Psoas muscle (tissue), 8 donors: ENCODE results near the gene CMSS1. TPM values are rescaled to one million over a fixed set of nuclear protein-coding genes. Genes with fewer than 3 reads are reported as not detected.
A peak's percentile ranks its signal among the peaks of the same experiment; 100 is the strongest.
"Not testable (repeated sequence)": the region's sequence is repeated elsewhere in the genome, so short reads cannot be mapped to it uniquely, and the experiment has no call there.

ENCODE experiments used
- ATAC-seq, 4 donors: fragments of 200-7000 bp; cut with Tn5 transposase; one replicate each; pipeline ENCODE4 v1.9.1; 2020; ENCODE audit warnings: moderate library complexity in 3 of 4, mild to moderate bottlenecking in 2 of 4
- DNase-seq, 2 donors: peaks; one replicate each; pipeline ENCODE4 v3.0.0-alpha.2; 2020
- H3K27ac ChIP-seq: fragments of 200-600 bp; one replicate; pipeline ENCODE4 v1.8.0; 2022
- H3K27me3 ChIP-seq, 3 donors: fragments of 200-600 bp in 1 of 3; one replicate each; pipeline versions ENCODE4 v1.6.1 to v1.8.0; 2013 to 2022; ENCODE audit warnings: low read length in 2 of 3, mild to moderate bottlenecking in 2 of 3, moderate library complexity in 1 of 3; ENCODE audit not compliant: insufficient read depth in 3 of 3
- H3K36me3 ChIP-seq, 2 donors: fragments of 200-600 bp in 1 of 2; one replicate each; pipeline versions ENCODE4 v1.6.1 to v1.8.0; 2013 to 2022; ENCODE audit warnings: low read depth in 1 of 2, mild to moderate bottlenecking in 1 of 2, moderate library complexity in 1 of 2; ENCODE audit not compliant: insufficient read depth in 1 of 2
- H3K4me1 ChIP-seq: fragments of 200-600 bp; one replicate; pipeline ENCODE4 v1.8.0; 2022
- H3K4me3 ChIP-seq: fragments of 200-600 bp; one replicate; pipeline ENCODE4 v1.8.0; 2022; ENCODE audit warnings: mild to moderate bottlenecking
- H3K9me3 ChIP-seq: fragments of 200-600 bp; one replicate; pipeline ENCODE4 v1.8.0; 2022
- CTCF ChIP-seq: fragments of 200-600 bp; IDR thresholded peaks from one replicate; pipeline ENCODE4 v1.8.0; 2022; ENCODE audit warnings: antibody characterized with exemption
- WGBS, 3 donors: extraction: QIAGEN DNeasy Blood & Tissue Kit; methylation state at CpG; one replicate each; pipeline versions ENCODE4 v1.1.6 to v1.1.7; 2013; 5-methylcytosine and 5-hydroxymethylcytosine counted together
- intact Hi-C, 2 donors: fragments of 100-400 bp; cut with DNase I; formaldehyde crosslinking; loops; one replicate each; pipeline versions ENCODE4 v1.11.0 to v1.14.2; 2022
- polyA plus RNA-seq, 3 donors: library from polyadenylated mRNA; stranded (reverse); fragments of 200-250 nt; gene quantifications; one replicate each; pipeline ENCODE4 v1.2.3, GENCODE V29; 2013
- total RNA-seq, 4 donors: library from RNA; stranded (reverse); fragmentation: NEBNext Ultra II Directional in 2 of 4; extraction: Animal tissue kit (Norgen Biotek cat#: 25700) in 2 of 4; gene quantifications; one replicate each; pipeline versions ENCODE4 v1.2.1 to v1.2.4, GENCODE V29; 2021 to 2023
- donor health status: healthy with polysubstance abuse.
- donor health status: DM: no; HTN: no; CAD: no; lungs with moderate emphysema.
- donor health status: Bipolar disorder and iron deficiency.
- donor health status: healthy.
- donor health status: DM: yes; HTN: yes; CAD: no.
- donor health status: DM: no; HTN: no; CAD: no.
- donor health status: DM: no; HTN: no; CAD: no.
- donor health status: DM: yes; HTN: yes; CAD: no.

CMSS1 gene
- total and polyA plus RNA-seq, 7 donors = 18.4 to 174 (median 58.8) TPM

- Histone ChIP-seq H3K4me1 (peaks cover 4% of the 10 kb centered on the region), H3K27ac (peak overlapping the region; percentile 43), H3K36me3 (peaks cover 0 to 7% of the 10 kb centered on the region in 2 donors), H3K9me3 (no peaks in the 10 kb centered on the region), H3K27me3 (no peaks in the 10 kb centered on the region), H3K4me3 (no peak overlapping the region)
- intact Hi-C loops = loop anchor here (5.0 to 10.0 kb wide), 2 partner anchors 419 to 496 kb away; partner anchors contain the start of gene NIT2 (in 1 of the 2)
- ATAC-seq (no peak), DNase-seq (no peak)
- TF ChIP-seq CTCF = no peak
These were observed 21.1 kb downstream of the CMSS1 start for GRCh38 chr3:99838755-99839154.

GRCh38 chr3:99839613-99840012, 22.0 kb downstream of the CMSS1 start:
- Histone ChIP-seq H3K9me3 (no peaks in the 10 kb centered on the region), H3K36me3 (peaks cover 0 to 7% of the 10 kb centered on the region in 2 donors), H3K27ac (peak overlapping the region; percentile 43), H3K27me3 (no peaks in the 10 kb centered on the region), H3K4me1 (peaks cover 11% of the 10 kb centered on the region), H3K4me3 (no peak overlapping the region)
- ATAC-seq = no peak
- intact Hi-C loops = loop anchor here (5.0 to 10.0 kb wide), 2 partner anchors 418 to 495 kb away; partner anchors contain the start of gene NIT2 (in 1 of the 2)
- TF ChIP-seq CTCF = no peak
- WGBS, 3 donors = 85 to 90% (median 88%) methylated on average over 1 of the region's 1 CpG
- no peak for DNase-seq

GRCh38 chr3:99841949-99842348, 24.3 kb downstream of the CMSS1 start:
- H3K4me1 ChIP-seq = peaks cover 23% of the 10 kb centered on the region
- intact Hi-C loops, H3K4me3 ChIP-seq, H3K9me3 ChIP-seq, H3K27me3 ChIP-seq, H3K36me3 ChIP-seq, H3K27ac ChIP-seq, DNase-seq, ATAC-seq: not testable (repeated sequence)
- WGBS, 3 donors = 89 to 99% (median 90%) methylated on average over 4 of the region's 4 CpGs

GRCh38 chr3:99842826-99843589, 25.3 kb downstream of the CMSS1 start:
- intact Hi-C loops = no loop called here
- peak; percentile 66 for TF ChIP-seq CTCF
- no peak overlapping the region for H3K4me3 ChIP-seq

GRCh38 chr3:99843590-99844258, 26.1 kb downstream of the CMSS1 start:
- intact Hi-C loops = no loop called here
- no peaks in the 10 kb centered on the region for H3K9me3 ChIP-seq
- TF ChIP-seq CTCF = no peak
- no peak overlapping the region for H3K4me3 ChIP-seq
- H3K4me1 ChIP-seq = peaks cover 33% of the 10 kb centered on the region
- H3K27ac ChIP-seq = peak overlapping the region; percentile 65
- 54 to 59% (median 56%) methylated on average over 10 of the region's 10 CpGs for whole genome bisulfite sequencing, 3 donors
- H3K27me3 ChIP-seq = no peaks in the 10 kb centered on the region
- no peak for DNase-seq
- H3K36me3 ChIP-seq = no peaks in the 10 kb centered on the region
- peak; percentile 29 to 41 (median 31) for ATAC-seq

More at GRCh38 chr3:99842826-99843589, 25.3 kb downstream of the CMSS1 start:
- no peak for DNase-seq
- Histone ChIP-seq H3K27ac (peak overlapping the region; percentile 65), H3K27me3 (no peaks in the 10 kb centered on the region), H3K4me1 (peaks cover 31% of the 10 kb centered on the region), H3K9me3 (no peaks in the 10 kb centered on the region), H3K36me3 (peaks cover 0 to 1% of the 10 kb centered on the region in 2 donors)
- 52 to 64% (median 56%) methylated on average over 2 of the region's 2 CpGs for WGBS, 3 donors
- peak; percentile 57 to 79 (median 66) for ATAC-seq
